DOHH2 (cell line): ENCODE measurements around the gene TMEM208.

Experiments
- H3F3A ChIP-seq: fragments of 200-600 bp; sonication (generic), shearing (Covaris generic); 2 replicates; pipeline ENCODE4 v1.6.0; 2016; ENCODE audit warnings: antibody characterized with exemption, mild to moderate bottlenecking; ENCODE audit not compliant: control insufficient read depth, insufficient read depth
- H3K27ac ChIP-seq: fragments of 200-600 bp; sonication (generic); 2 replicates; pipeline ENCODE4 v1.5.1; 2014; ENCODE audit warnings: low read depth, mild to moderate bottlenecking, low read length, moderate library complexity
- H3K27me3 ChIP-seq: fragments of 200-600 bp; sonication (generic); 2 replicates; pipeline ENCODE4 v1.6.1; 2014; ENCODE audit warnings: mild to moderate bottlenecking, low read length, mixed read lengths; ENCODE audit not compliant: control insufficient read depth
- H3K36me3 ChIP-seq: fragments of 200-600 bp; sonication (generic); 2 replicates; pipeline ENCODE4 v1.6.1; 2014; ENCODE audit warnings: mild to moderate bottlenecking, low read length, moderate library complexity, mixed read lengths; ENCODE audit not compliant: control insufficient read depth
- H3K4me1 ChIP-seq: fragments of 200-600 bp; sonication (generic); 2 replicates; pipeline ENCODE4 v1.6.1; 2014; ENCODE audit warnings: mild to moderate bottlenecking, low read length, mixed read lengths; ENCODE audit not compliant: control insufficient read depth
- H3K4me2 ChIP-seq: fragments of 200-600 bp; sonication (generic); 2 replicates; pipeline ENCODE4 v1.6.0; 2014; ENCODE audit warnings: mild to moderate bottlenecking, low read length, moderate library complexity
- H3K4me3 ChIP-seq: fragments of 200-600 bp; sonication (generic); 2 replicates; pipeline ENCODE4 v1.5.1; 2014; ENCODE audit warnings: mild to moderate bottlenecking, low read length, mixed read lengths
- H3K79me2 ChIP-seq: fragments of 200-600 bp; sonication (generic); 2 replicates; pipeline ENCODE4 v1.6.1; 2014; ENCODE audit warnings: mild to moderate bottlenecking, low read length, mixed read lengths; ENCODE audit not compliant: control insufficient read depth
- H3K9me2 ChIP-seq: fragments of 200-600 bp; sonication (generic); replicated peaks from 2 replicates; pipeline ENCODE4 v1.6.1; 2014; ENCODE audit warnings: mild to moderate bottlenecking, low read length, mixed read lengths; ENCODE audit not compliant: control insufficient read depth
- H3K9me3 ChIP-seq: fragments of 200-600 bp; sonication (generic); 2 replicates; pipeline ENCODE4 v1.6.1; 2014; ENCODE audit warnings: antibody characterized with exemption, low read length, mixed read lengths; ENCODE audit not compliant: control insufficient read depth, insufficient read depth
- H4K20me1 ChIP-seq: fragments of 200-600 bp; sonication (generic); 2 replicates; pipeline ENCODE4 v1.6.0; 2014; ENCODE audit warnings: low read depth, mild to moderate bottlenecking, antibody characterized with exemption, low read length, moderate library complexity; ENCODE audit not compliant: control insufficient read depth, insufficient read depth
- EZH2phosphoT487 ChIP-seq: fragments of 200-600 bp; sonication (generic); IDR thresholded peaks from 2 replicates; pipeline ENCODE4 v1.6.1; 2017; ENCODE audit warnings: borderline replicate concordance, mild to moderate bottlenecking, antibody characterized with exemption, low read length, moderate library complexity, mixed read lengths
- TF ChIP-seq, protein P1 (sequence below): fragments of 200-600 bp; sonication (generic); IDR thresholded peaks from one replicate; pipeline ENCODE4 v1.5.1; 2014; ENCODE audit warnings: antibody characterized with exemption, mild to moderate bottlenecking, low read depth, low read length; ENCODE audit not compliant: poor library complexity, severe bottlenecking

Gene TMEM208

DNA sequence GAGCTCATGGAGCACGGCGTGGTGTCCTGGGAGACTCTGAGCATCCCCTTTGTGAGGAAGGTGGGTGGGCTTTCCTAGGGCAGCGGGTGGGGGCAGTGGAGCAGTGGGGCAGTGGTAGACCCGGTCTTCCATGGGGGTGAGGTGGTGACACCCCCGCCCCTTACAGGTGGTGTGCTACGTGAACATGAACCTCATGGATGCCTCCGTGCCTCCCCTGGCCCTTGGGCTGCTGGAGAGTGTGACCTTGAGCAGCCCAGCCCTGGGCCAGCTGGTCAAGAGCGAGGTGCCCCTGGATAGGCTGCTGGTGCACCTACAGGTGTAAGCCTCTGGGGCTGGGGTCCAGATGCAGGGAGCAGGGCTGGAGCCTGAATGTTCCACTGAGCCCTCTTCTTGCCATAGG lies 26.4 kb upstream of the TMEM208 start:
- H3K9me3 ChIP-seq: no peaks in the 10 kb centered on the region
- no peak for TF ChIP-seq EZH2phosphoT487
- TF ChIP-seq, protein P1, sequence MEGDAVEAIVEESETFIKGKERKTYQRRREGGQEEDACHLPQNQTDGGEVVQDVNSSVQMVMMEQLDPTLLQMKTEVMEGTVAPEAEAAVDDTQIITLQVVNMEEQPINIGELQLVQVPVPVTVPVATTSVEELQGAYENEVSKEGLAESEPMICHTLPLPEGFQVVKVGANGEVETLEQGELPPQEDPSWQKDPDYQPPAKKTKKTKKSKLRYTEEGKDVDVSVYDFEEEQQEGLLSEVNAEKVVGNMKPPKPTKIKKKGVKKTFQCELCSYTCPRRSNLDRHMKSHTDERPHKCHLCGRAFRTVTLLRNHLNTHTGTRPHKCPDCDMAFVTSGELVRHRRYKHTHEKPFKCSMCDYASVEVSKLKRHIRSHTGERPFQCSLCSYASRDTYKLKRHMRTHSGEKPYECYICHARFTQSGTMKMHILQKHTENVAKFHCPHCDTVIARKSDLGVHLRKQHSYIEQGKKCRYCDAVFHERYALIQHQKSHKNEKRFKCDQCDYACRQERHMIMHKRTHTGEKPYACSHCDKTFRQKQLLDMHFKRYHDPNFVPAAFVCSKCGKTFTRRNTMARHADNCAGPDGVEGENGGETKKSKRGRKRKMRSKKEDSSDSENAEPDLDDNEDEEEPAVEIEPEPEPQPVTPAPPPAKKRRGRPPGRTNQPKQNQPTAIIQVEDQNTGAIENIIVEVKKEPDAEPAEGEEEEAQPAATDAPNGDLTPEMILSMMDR: no peak
- no peaks in the 10 kb centered on the region for H3K27me3 ChIP-seq
- H3K27ac ChIP-seq: no peak overlapping the region
- peaks cover 78% of the 10 kb centered on the region for H3K36me3 ChIP-seq
- H3K4me3 ChIP-seq: no peak overlapping the region
- peaks cover 4% of the 10 kb centered on the region; the same call in 1 of the 2 replicates for H3K79me2 ChIP-seq
- H4K20me1 ChIP-seq: peaks cover 3% of the 10 kb centered on the region; the same call in 1 of the 2 replicates
- H3F3A ChIP-seq: no peaks in the 10 kb centered on the region; the same call in 1 of the 2 replicates
- no peaks in the 10 kb centered on the region for H3K4me1 ChIP-seq
- H3K4me2 ChIP-seq: no peak overlapping the region
- no peaks in the 10 kb centered on the region for H3K9me2 ChIP-seq

DNA sequence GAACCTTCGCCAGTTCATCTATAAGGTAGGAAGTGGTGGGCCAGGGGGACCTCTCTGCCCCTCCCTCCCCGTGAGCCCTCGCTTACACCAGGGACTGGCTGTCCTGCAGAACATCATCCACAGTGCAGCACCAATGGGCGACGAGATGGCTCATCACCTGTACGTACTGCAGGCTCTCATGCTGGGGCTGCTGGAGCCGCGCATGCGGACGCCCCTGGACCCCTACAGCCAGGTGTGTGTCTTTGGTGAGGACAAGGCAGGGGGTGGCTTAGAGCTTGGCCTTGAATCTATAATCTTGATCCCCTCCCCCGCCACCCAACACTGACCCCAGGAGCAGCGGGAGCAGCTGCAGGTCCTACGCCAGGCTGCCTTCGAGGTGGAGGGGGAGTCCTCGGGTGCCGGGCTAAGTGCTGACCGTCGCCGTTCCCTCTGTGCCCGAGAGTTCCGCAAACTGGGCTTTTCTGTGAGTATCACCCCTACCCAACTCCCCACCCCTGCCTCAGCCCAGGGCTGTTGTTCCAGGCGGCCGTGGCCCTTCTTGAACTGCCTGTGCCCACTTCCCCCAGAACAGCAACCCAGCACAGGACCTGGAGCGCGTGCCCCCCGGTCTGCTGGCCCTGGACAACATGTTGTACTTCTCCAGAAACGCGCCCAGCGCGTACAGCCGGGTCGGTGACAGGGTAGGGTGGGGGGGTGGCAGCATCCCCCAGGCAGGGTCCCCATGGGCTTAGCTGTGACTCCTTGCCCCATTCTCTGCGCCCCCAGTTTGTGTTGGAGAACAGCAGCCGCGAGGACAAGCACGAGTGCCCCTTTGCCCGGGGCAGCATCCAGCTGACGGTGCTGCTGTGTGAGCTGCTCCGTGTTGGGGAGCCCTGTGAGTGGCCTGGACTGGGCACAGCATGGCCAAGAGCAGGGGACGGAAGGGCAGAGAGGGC lies 25.3 kb upstream of the TMEM208 start:
- H3K4me1 ChIP-seq: no peaks in the 10 kb centered on the region
- no peaks in the 10 kb centered on the region for H3K27me3 ChIP-seq
- no peaks in the 10 kb centered on the region for H3K9me2 ChIP-seq
- H3F3A ChIP-seq: no peaks in the 10 kb centered on the region; the same call in 1 of the 2 replicates
- H3K27ac ChIP-seq: no peak overlapping the region
- no peaks in the 10 kb centered on the region for H4K20me1 ChIP-seq
- H3K4me2 ChIP-seq: no peak overlapping the region
- H3K36me3 ChIP-seq: peaks cover 66% of the 10 kb centered on the region
- H3K79me2 ChIP-seq: peaks cover 4% of the 10 kb centered on the region; the same call in 1 of the 2 replicates
- H3K4me3 ChIP-seq: no peak overlapping the region
- H3K9me3 ChIP-seq: no peaks in the 10 kb centered on the region
- TF ChIP-seq, protein P1: no peak

DNA sequence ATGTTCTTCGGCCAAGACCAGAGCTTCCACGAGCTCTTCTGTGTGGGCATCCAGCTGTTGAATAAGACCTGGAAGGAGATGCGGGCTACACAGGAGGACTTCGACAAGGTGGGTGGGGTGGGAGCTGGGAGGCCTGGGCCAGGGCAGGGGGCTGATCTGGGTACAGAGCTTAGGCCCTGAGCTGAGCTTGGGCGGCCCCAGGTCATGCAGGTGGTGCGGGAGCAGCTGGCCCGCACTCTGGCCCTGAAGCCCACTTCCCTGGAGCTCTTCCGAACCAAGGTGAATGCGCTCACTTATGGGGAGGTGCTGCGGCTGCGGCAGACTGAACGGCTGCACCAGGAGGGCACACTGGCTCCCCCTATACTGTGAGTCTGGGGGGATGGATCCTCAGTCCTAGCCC lies 24.5 kb upstream of the TMEM208 start:
- H3K27ac ChIP-seq: no peak overlapping the region
- H3K9me2 ChIP-seq: no peaks in the 10 kb centered on the region
- no peaks in the 10 kb centered on the region for H4K20me1 ChIP-seq
- no peak for TF ChIP-seq EZH2phosphoT487
- TF ChIP-seq, protein P1: no peak
- H3K4me2 ChIP-seq: no peak overlapping the region
- H3K27me3 ChIP-seq: no peaks in the 10 kb centered on the region
- H3K36me3 ChIP-seq: peaks cover 59% of the 10 kb centered on the region
- H3K9me3 ChIP-seq: no peaks in the 10 kb centered on the region
- H3K4me3 ChIP-seq: no peak overlapping the region
- no peaks in the 10 kb centered on the region for H3K79me2 ChIP-seq
- H3F3A ChIP-seq: no peaks in the 10 kb centered on the region; the same call in 1 of the 2 replicates
- H3K4me1 ChIP-seq: no peaks in the 10 kb centered on the region
